Ishikawa (cell line): ENCODE results near the gene SZT2.

Experiments used
- CEBPB ChIP-seq: IDR thresholded peaks from 2 replicates; pipeline ENCODE4 v1.6.1; 2012
- CREB1 ChIP-seq: IDR thresholded peaks from 2 replicates; pipeline ENCODE4 v1.6.1; 2012; ENCODE audit warnings: low read depth
- EGR1 ChIP-seq: IDR thresholded peaks from 2 replicates; pipeline ENCODE4 v1.6.1; 2012
- EP300 ChIP-seq: IDR thresholded peaks from 2 replicates; pipeline ENCODE4 v1.6.1; 2012; ENCODE audit warnings: borderline replicate concordance
- FOXM1 ChIP-seq: IDR thresholded peaks from 2 replicates; pipeline ENCODE4 v1.6.1; 2012; ENCODE audit warnings: low read depth, borderline replicate concordance
- MAX ChIP-seq: IDR thresholded peaks from 2 replicates; pipeline ENCODE4 v1.6.1; 2012
- NFIC ChIP-seq: IDR thresholded peaks from 2 replicates; pipeline ENCODE4 v1.6.1; 2012
- RAD21 ChIP-seq: IDR thresholded peaks from 2 replicates; pipeline ENCODE4 v1.6.1; 2012; ENCODE audit warnings: low read depth
- REST ChIP-seq: IDR thresholded peaks from 2 replicates; pipeline ENCODE4 v1.6.1; 2012; ENCODE audit warnings: low read depth, mild to moderate bottlenecking
- TAF1 ChIP-seq: IDR thresholded peaks from 2 replicates; pipeline ENCODE4 v1.6.1; 2012; ENCODE audit warnings: low read depth, mild to moderate bottlenecking
- TEAD4 ChIP-seq: IDR thresholded peaks from 2 replicates; pipeline ENCODE4 v1.6.1; 2012
- USF1 ChIP-seq: IDR thresholded peaks from 2 replicates; pipeline ENCODE4 v1.6.1; 2012
- YY1 ChIP-seq: IDR thresholded peaks from 2 replicates; pipeline ENCODE4 v1.6.1; 2012; ENCODE audit warnings: low read depth

- TF ChIP-seq CREB1, result no peak
- no peak for TF ChIP-seq REST
- TF ChIP-seq EP300, result no peak
- TF ChIP-seq TEAD4, result no peak
- TF ChIP-seq MAX, result no peak
- no peak for TF ChIP-seq FOXM1
- peak; percentile 52; the same call in 1 of the 2 replicates for TF ChIP-seq TAF1
- TF ChIP-seq EGR1, result no peak
- no peak for TF ChIP-seq CEBPB
- no peak for TF ChIP-seq NFIC
- TF ChIP-seq RAD21, result no peak
- TF ChIP-seq YY1, result no peak
- no peak for TF ChIP-seq USF1
These were observed 23.5 kb upstream of the SZT2 start for GRCh38 chr1:43366179-43366578.
